NCI-H2227 (cell line): ENCODE measurements around the gene CDK14.
A peak's percentile ranks its signal among the peaks of the same experiment; 100 is the strongest.

Experiments used
- DNase-seq: peaks from one replicate; lab custom pipeline; 2025; ENCODE audit not compliant: unreplicated experiment; lab: John Stamatoyannopoulos, UW

The CDK14 gene

GRCh38 chr7:90595801-90596670, at the start of gene CDK14:
Gene CDK14, plus strand, starts transcription at chr7:90596321. Its CDS starts 307 bp downstream, at chr7:90596628.
- peak; percentile 65 for DNase-seq

GRCh38 chr7:90551036-90551435, 45.1 kb upstream of the CDK14 start:
- DNase-seq = no peak

- DNase-seq = no peak
Observed at GRCh38 chr7:90552521-90552920, 43.6 kb upstream of the CDK14 start.

- DNase-seq = no peak
Observed at GRCh38 chr7:90560730-90561129, 35.4 kb upstream of the CDK14 start.

- no peak for DNase-seq
Observed at GRCh38 chr7:90563286-90563685, 32.8 kb upstream of the CDK14 start.

- no peak for DNase-seq
Observed at GRCh38 chr7:90564455-90564854, 31.7 kb upstream of the CDK14 start.

GRCh38 chr7:90568213-90568612, 27.9 kb upstream of the CDK14 start:
- DNase-seq = no peak

- DNase-seq = no peak
Observed at GRCh38 chr7:90569368-90569767, 26.8 kb upstream of the CDK14 start.

- no peak for DNase-seq
Observed at GRCh38 chr7:90570373-90570959, 25.7 kb upstream of the CDK14 start.

GRCh38 chr7:90574146-90574819, 21.8 kb upstream of the CDK14 start:
- no peak for DNase-seq

GRCh38 chr7:90574820-90575187, 21.3 kb upstream of the CDK14 start:
- DNase-seq = no peak

- no peak for DNase-seq
Observed at GRCh38 chr7:90579181-90579688, 16.9 kb upstream of the CDK14 start.

GRCh38 chr7:90580051-90580450, 16.1 kb upstream of the CDK14 start:
- DNase-seq = no peak

GRCh38 chr7:90582164-90582563, 14.0 kb upstream of the CDK14 start:
- no peak for DNase-seq

- DNase-seq = no peak
Observed at GRCh38 chr7:90584378-90584777, 11.7 kb upstream of the CDK14 start.

GRCh38 chr7:90586091-90586490, 10.0 kb upstream of the CDK14 start:
- no peak for DNase-seq

GRCh38 chr7:90587766-90588165, 8.4 kb upstream of the CDK14 start:
- no peak for DNase-seq

- no peak for DNase-seq
Observed at GRCh38 chr7:90592033-90592432, 4.1 kb upstream of the CDK14 start.

- DNase-seq = no peak
Observed at GRCh38 chr7:90593205-90593604, 2.9 kb upstream of the CDK14 start.

GRCh38 chr7:90594751-90595317, 1.3 kb upstream of the CDK14 start:
- DNase-seq = no peak

GRCh38 chr7:90595342-90595800, 750 bp upstream of the CDK14 start:
- DNase-seq = no peak
